ENCODE data around the gene CEP112.

DNA sequence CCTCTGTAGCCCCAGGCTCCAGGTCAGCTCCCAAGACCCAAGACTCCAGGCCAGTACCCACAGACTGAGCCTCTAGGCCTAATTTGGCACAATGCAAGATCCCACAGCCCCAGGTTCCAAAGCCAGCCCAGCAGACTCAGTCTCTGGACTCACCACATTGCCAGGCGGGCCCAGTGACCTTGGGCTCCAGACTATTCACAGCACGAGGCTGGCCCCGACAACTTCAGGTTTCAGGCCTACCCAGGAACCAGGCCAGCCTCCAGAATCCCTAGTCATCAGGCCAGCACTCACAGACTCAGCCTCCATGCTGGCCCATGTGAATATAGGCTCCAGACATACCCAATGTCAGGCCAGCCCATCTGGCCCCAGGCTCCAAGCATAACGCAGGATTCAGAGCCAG lies 103.8 kb downstream of the CEP112 start:
- TF ChIP-seq CTCF (IDR thresholded peaks at IDR 0.05; ENCODE audit: low read length) = no peak
- TF ChIP-seq EZH2phosphoT487 (IDR thresholded peaks at IDR 0.05; ENCODE audit: low read length) = no peak

All from MM.1S (cell line).